ENCODE data around the gene KCMF1.

DNA sequence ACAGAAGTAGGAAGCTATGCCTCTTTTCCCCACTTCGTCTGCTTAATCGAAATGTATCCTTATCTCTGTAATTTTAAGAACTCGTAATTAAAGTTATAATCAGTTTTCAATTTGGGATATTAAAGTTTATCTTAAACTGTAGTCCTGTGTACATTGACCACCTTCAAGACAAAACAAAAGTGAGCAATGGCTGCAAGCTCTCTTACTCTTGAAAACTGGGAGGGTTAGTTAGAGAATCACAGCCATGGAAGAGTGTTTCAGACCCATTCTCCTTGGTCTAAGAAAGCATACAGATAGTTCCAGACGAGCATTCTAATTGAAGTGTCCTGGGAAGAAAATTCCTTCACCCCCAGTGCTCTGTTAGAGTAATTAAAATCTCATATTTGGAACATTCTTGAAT, 2.0 kb downstream of the KCMF1 start:
- TF ChIP-seq, protein P1, sequence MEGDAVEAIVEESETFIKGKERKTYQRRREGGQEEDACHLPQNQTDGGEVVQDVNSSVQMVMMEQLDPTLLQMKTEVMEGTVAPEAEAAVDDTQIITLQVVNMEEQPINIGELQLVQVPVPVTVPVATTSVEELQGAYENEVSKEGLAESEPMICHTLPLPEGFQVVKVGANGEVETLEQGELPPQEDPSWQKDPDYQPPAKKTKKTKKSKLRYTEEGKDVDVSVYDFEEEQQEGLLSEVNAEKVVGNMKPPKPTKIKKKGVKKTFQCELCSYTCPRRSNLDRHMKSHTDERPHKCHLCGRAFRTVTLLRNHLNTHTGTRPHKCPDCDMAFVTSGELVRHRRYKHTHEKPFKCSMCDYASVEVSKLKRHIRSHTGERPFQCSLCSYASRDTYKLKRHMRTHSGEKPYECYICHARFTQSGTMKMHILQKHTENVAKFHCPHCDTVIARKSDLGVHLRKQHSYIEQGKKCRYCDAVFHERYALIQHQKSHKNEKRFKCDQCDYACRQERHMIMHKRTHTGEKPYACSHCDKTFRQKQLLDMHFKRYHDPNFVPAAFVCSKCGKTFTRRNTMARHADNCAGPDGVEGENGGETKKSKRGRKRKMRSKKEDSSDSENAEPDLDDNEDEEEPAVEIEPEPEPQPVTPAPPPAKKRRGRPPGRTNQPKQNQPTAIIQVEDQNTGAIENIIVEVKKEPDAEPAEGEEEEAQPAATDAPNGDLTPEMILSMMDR (IDR thresholded peaks at IDR 0.05): no peak
- no peak for TF ChIP-seq POLR2AphosphoS5 (IDR thresholded peaks at IDR 0.05)
- no peak for TF ChIP-seq POLR2A (IDR thresholded peaks at IDR 0.05)
